ENCODE data around the gene CCL5. TPM values are rescaled to one million over a fixed set of nuclear protein-coding genes. Genes with fewer than 3 reads are reported as not detected.

CCL5 gene
- polyA plus RNA-seq, 1 of the 3 experiments (the other 2 are of a cell fraction), result 0.23 TPM

GRCh38 chr17:35847006-35847405, 33.2 kb downstream of the CCL5 start:
- no peak overlapping the region for H2AFZ ChIP-seq (ENCODE audit: low read depth)
- no peaks in the 10 kb centered on the region for H3K4me1 ChIP-seq (ENCODE audit: control insufficient read depth in 1 of 2, insufficient read depth in 2 of 2, low read depth in 1 of 2, low read length in 1 of 2)
- TF ChIP-seq POLR2AphosphoS5 (IDR thresholded peaks at IDR 0.05; ENCODE audit: low read depth, low read length) (no peak), TAF1 (IDR thresholded peaks at IDR 0.05; ENCODE audit: borderline replicate concordance, low read depth, low read length) (no peak), EZH2phosphoT487 (IDR thresholded peaks at IDR 0.05; ENCODE audit: borderline replicate concordance, low read depth) (no peak), GATA2 (CRISPR knock-in tag; IDR thresholded peaks at IDR 0.05) (no peak), MXI1 (IDR thresholded peaks at IDR 0.05; ENCODE audit: low read depth, low read length) (no peak), TEAD4 (IDR thresholded peaks at IDR 0.05; ENCODE audit: borderline replicate concordance, insufficient read depth) (no peak), RAD21 (IDR thresholded peaks at IDR 0.05; ENCODE audit: low read length) (no peak), RXRA (IDR thresholded peaks at IDR 0.05; ENCODE audit: borderline replicate concordance, low read depth) (no peak), NRF1 (IDR thresholded peaks at IDR 0.05; ENCODE audit: low read depth, low read length) (no peak), CHD2 (IDR thresholded peaks at IDR 0.05; ENCODE audit: low read length, partially characterized antibody) (no peak), FOXM1 (IDR thresholded peaks at IDR 0.05; ENCODE audit: low read depth) (no peak), MEF2A (IDR thresholded peaks at IDR 0.05; ENCODE audit: borderline replicate concordance, low read depth) (no peak), RFX5 (IDR thresholded peaks at IDR 0.05; ENCODE audit: low read length) (no peak), ZBTB33 (IDR thresholded peaks at IDR 0.05; ENCODE audit: borderline replicate concordance, low read depth) (no peak), CTCF (IDR thresholded peaks at IDR 0.05) (no peak)
- TF ChIP-seq, protein P1, sequence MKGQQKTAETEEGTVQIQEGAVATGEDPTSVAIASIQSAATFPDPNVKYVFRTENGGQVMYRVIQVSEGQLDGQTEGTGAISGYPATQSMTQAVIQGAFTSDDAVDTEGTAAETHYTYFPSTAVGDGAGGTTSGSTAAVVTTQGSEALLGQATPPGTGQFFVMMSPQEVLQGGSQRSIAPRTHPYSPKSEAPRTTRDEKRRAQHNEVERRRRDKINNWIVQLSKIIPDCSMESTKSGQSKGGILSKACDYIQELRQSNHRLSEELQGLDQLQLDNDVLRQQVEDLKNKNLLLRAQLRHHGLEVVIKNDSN (IDR thresholded peaks at IDR 0.05; ENCODE audit: borderline replicate concordance, low read depth), result no peak
- TF ChIP-seq, protein P2, sequence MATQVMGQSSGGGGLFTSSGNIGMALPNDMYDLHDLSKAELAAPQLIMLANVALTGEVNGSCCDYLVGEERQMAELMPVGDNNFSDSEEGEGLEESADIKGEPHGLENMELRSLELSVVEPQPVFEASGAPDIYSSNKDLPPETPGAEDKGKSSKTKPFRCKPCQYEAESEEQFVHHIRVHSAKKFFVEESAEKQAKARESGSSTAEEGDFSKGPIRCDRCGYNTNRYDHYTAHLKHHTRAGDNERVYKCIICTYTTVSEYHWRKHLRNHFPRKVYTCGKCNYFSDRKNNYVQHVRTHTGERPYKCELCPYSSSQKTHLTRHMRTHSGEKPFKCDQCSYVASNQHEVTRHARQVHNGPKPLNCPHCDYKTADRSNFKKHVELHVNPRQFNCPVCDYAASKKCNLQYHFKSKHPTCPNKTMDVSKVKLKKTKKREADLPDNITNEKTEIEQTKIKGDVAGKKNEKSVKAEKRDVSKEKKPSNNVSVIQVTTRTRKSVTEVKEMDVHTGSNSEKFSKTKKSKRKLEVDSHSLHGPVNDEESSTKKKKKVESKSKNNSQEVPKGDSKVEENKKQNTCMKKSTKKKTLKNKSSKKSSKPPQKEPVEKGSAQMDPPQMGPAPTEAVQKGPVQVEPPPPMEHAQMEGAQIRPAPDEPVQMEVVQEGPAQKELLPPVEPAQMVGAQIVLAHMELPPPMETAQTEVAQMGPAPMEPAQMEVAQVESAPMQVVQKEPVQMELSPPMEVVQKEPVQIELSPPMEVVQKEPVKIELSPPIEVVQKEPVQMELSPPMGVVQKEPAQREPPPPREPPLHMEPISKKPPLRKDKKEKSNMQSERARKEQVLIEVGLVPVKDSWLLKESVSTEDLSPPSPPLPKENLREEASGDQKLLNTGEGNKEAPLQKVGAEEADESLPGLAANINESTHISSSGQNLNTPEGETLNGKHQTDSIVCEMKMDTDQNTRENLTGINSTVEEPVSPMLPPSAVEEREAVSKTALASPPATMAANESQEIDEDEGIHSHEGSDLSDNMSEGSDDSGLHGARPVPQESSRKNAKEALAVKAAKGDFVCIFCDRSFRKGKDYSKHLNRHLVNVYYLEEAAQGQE (IDR thresholded peaks at IDR 0.05; ENCODE audit: low read depth, low read length), result no peak
- TF ChIP-seq, protein P3, sequence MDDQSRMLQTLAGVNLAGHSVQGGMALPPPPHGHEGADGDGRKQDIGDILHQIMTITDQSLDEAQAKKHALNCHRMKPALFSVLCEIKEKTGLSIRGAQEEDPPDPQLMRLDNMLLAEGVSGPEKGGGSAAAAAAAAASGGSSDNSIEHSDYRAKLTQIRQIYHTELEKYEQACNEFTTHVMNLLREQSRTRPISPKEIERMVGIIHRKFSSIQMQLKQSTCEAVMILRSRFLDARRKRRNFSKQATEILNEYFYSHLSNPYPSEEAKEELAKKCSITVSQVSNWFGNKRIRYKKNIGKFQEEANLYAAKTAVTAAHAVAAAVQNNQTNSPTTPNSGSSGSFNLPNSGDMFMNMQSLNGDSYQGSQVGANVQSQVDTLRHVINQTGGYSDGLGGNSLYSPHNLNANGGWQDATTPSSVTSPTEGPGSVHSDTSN (IDR thresholded peaks at IDR 0.05), result no peak
- peaks cover 24% of the 10 kb centered on the region for H3F3A ChIP-seq (replicated peaks; ENCODE audit: insufficient read depth)
- H3K9ac ChIP-seq, result no peak overlapping the region
- H3K36me3 ChIP-seq (replicated peaks in 1 of 2; ENCODE audit: control insufficient read depth in 1 of 2, insufficient read depth in 2 of 2, low read length in 1 of 2), result peaks cover 52% of the 10 kb centered on the region in 2 experiments
- no peak overlapping the region for H3K4me3 ChIP-seq (ENCODE audit: low read depth in 2 of 2, low read length in 1 of 2)
- H3K4me2 ChIP-seq, result no peak overlapping the region
- no peaks in the 10 kb centered on the region for H3K9me2 ChIP-seq
- peaks cover 8% of the 10 kb centered on the region for H4K20me1 ChIP-seq (ENCODE audit: insufficient read depth)
- 97% methylated on average over 2 of the region's 2 CpGs for WGBS (ENCODE audit: low lambda C conversion rate)
- POLR2A ChIA-PET, result no interaction called here
- no peak overlapping the region for H3K27ac ChIP-seq (ENCODE audit: low read depth in 2 of 2, low read length in 1 of 2)
- no peaks in the 10 kb centered on the region for H3K79me2 ChIP-seq (ENCODE audit: insufficient read depth)
- H3K9me3 ChIP-seq, result no peaks in the 10 kb centered on the region
- CTCF ChIA-PET, result interaction anchor here (0.7 to 3.1 kb wide), 5 partner anchors 9 to 83 kb away, joined by 3 to 26 read pairs (median 4); partner anchors contain the start of gene TAF15
- DNase-seq, result no peak
- no peaks in the 10 kb centered on the region for H3K27me3 ChIP-seq (ENCODE audit: insufficient read depth)

All from SK-N-SH (cell line).